Peyer's patch (tissue), 4 donors: ENCODE results near the gene CYB561D2.

Experiments
- CTCF ChIP-seq, 6 experiments: fragments of 450-650 bp in 4 of 6; fragments of 200-600 bp in 2 of 6; sonication (generic) in 1 of 6; IDR thresholded peaks; one replicate each; pipeline ENCODE4 v1.5.1; 2017 to 2019; ENCODE audit warnings: antibody characterized with exemption in 6 of 6, mild to moderate bottlenecking in 3 of 6, moderate library complexity in 1 of 6
- POLR2A ChIP-seq, 2 donors: fragments of 450-650 bp; IDR thresholded peaks; one replicate each; pipeline ENCODE4 v1.5.1; 2017; ENCODE audit warnings: antibody characterized with exemption in 2 of 2, mild to moderate bottlenecking in 2 of 2, moderate library complexity in 2 of 2

DNA sequence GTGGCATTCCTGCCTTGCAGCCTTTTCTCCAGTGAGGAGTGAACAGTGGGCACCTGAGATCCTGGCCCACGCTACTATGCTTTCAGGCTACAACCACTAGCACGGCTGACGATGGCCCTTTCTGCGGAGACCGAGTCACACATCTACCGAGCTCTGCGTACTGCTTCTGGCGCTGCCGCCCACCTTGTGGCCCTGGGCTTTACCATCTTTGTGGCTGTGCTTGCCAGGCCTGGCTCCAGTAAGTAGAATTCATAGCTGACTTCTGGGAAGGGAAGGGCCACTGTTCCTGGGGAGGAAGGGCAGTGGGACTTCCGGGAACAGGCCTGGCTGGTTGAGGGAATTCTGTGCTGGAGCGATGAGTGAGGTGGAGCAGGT is 648 bp downstream of the CYB561D2 start:
- TF ChIP-seq CTCF (IDR thresholded peaks at IDR 0.05) (no peak), POLR2A (IDR thresholded peaks at IDR 0.05) (no peak)
